B cell (primary cell): ENCODE results near the gene SMIM22.

Experiments
- EZH2 ChIP-seq: IDR thresholded peaks from 2 replicates; pipeline ENCODE4 v1.6.1; 2012; ENCODE audit warnings: borderline replicate concordance, low read depth, mild to moderate bottlenecking, moderate library complexity, low read length; ENCODE audit not compliant: insufficient read depth, poor library complexity, severe bottlenecking
- TF ChIP-seq, protein P1 (sequence below): fragments of 200-600 bp; IDR thresholded peaks from one replicate; pipeline ENCODE4 v1.8.0; 2022; ENCODE audit warnings: antibody characterized with exemption, mild to moderate bottlenecking

DNA sequence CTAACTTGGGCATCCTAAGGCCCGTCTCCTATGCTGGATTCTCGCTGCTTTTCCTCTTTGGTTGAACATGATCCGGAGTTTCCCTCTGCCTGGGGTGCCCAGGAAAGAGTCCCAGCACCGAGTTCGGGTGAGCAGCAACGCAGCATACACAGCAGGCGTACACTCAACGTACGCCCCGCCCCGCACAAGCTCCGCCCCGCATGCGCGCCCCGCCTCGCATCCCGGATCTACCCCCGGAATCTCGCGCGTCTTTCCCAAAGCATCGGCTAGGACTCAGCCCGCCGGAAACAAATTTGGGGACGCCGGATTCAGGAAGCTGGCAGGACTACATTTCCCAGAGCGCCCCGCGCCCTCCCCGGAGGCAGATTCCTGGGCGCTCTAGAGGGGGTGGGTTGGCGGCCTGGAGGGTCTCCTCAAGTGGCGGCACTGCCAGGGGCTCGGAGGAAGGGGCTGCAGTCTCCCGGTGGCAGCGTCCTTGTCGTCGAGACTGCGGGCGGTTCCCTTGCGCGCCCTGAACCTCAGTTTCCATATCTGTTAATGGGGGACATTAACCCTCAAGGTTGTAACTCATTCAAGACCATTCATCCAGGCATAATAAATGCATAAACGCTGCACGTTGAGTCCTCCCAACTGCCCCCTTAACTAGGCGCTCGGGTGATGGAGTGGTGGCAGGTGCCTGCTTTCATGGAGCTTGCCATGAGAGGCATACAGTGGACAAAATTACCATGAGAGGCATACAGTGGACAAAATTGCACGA, 26.4 kb upstream of the SMIM22 start:
- TF ChIP-seq, protein P1, sequence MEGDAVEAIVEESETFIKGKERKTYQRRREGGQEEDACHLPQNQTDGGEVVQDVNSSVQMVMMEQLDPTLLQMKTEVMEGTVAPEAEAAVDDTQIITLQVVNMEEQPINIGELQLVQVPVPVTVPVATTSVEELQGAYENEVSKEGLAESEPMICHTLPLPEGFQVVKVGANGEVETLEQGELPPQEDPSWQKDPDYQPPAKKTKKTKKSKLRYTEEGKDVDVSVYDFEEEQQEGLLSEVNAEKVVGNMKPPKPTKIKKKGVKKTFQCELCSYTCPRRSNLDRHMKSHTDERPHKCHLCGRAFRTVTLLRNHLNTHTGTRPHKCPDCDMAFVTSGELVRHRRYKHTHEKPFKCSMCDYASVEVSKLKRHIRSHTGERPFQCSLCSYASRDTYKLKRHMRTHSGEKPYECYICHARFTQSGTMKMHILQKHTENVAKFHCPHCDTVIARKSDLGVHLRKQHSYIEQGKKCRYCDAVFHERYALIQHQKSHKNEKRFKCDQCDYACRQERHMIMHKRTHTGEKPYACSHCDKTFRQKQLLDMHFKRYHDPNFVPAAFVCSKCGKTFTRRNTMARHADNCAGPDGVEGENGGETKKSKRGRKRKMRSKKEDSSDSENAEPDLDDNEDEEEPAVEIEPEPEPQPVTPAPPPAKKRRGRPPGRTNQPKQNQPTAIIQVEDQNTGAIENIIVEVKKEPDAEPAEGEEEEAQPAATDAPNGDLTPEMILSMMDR, result no peak
- TF ChIP-seq EZH2, result no peak
